HCT116 (cell line): Measurements from ENCODE around the gene C16orf95. TPM values are rescaled to one million over a fixed set of nuclear protein-coding genes. Genes with fewer than 3 reads are reported as not detected.

ENCODE experiments used
- ATAC-seq: fragments of 200-7000 bp; cut with Tn5 transposase; 2 replicates; pipeline ENCODE4 v1.9.1; 2020; ENCODE audit warnings: mild to moderate bottlenecking, moderate library complexity
- BruUV-seq: library from RNA; stranded (reverse); fragments of 400-500 nt; replicated peaks from 2 replicates; lab custom pipeline; 2021; lab: Mats Ljungman, UMichigan
- CTCF ChIA-PET: fragments of 300-600 bp; sonication (Branson Sonifier 250); formaldehyde crosslinking; loops from one replicate; lab custom pipeline; 2021; ENCODE audit warnings: antibody characterized with exemption; lab: Charles Lee
- POLR2A ChIA-PET: fragments of 300-600, 350-600 bp; sonication (Branson Sonifier 250); formaldehyde crosslinking; loops from one replicate; lab custom pipeline; 2021; ENCODE audit warnings: antibody characterized with exemption; lab: Charles Lee
- RAD21 ChIA-PET, 2 experiments: fragments of 300-600 bp; sonication (Branson Sonifier 250); formaldehyde crosslinking; loops; one replicate each; lab custom pipeline; 2023; ENCODE audit warnings: low total read pairs in 2 of 2; ENCODE audit not compliant: uncharacterized antibody in 2 of 2, unreplicated experiment in 2 of 2, low non-redundant PET in 1 of 2; lab: Charles Lee
- DNase-seq: peaks from one replicate; pipeline ENCODE4 v3.0.0-alpha.2; 2010; ENCODE audit warnings: low read depth, low spot score
- H2AFZ ChIP-seq: fragments of 200-600 bp; shearing (Covaris generic), sonication (generic); 2 replicates; pipeline ENCODE4 v1.6.1; 2017; ENCODE audit warnings: low read depth, mixed run types, mixed read lengths, antibody characterized with exemption, low read length; ENCODE audit not compliant: poor library complexity, severe bottlenecking
- H3K27ac ChIP-seq: 2 replicates; pipeline ENCODE4 v1.5.1; 2012; ENCODE audit warnings: low read depth, low read length
- H3K27me3 ChIP-seq: fragments of 200-600 bp; sonication (generic); 2 replicates; pipeline ENCODE4 v1.6.1; 2016; ENCODE audit warnings: mixed run types, low read length, mixed read lengths; ENCODE audit not compliant: insufficient read depth
- H3K36me3 ChIP-seq, 2 experiments: fragments of 200-500 bp in 1 of 2; fragments of 200-600 bp in 1 of 2; sonication (Bioruptor generic) in 1 of 2; sonication (generic) in 1 of 2; 2 replicates each; pipeline versions ENCODE4 v1.5.1 to v1.6.1; 2014 to 2016; ENCODE audit warnings: low read length in 2 of 2, inconsistent platforms in 1 of 2, mixed read lengths in 1 of 2, mixed run types in 1 of 2; ENCODE audit not compliant: insufficient read depth in 2 of 2, control insufficient read depth in 1 of 2
- H3K4me1 ChIP-seq, 2 experiments: fragments of 200-600 bp in 1 of 2; sonication (generic) in 1 of 2; 2 replicates each; pipeline versions ENCODE4 v1.5.1 to v1.6.1; 2012 to 2017; ENCODE audit warnings: low read length in 2 of 2, inconsistent platforms in 1 of 2, mild to moderate bottlenecking in 1 of 2, mixed read lengths in 1 of 2, mixed run types in 1 of 2, moderate library complexity in 1 of 2; ENCODE audit not compliant: insufficient read depth in 2 of 2, control insufficient read depth in 1 of 2
- H3K4me2 ChIP-seq: fragments of 200-600 bp; sonication (generic); 2 replicates; pipeline ENCODE4 v1.6.1; 2017; ENCODE audit warnings: mixed run types, low read length, mixed read lengths
- H3K4me3 ChIP-seq, 2 experiments: fragments of 200-600 bp in 1 of 2; sonication (generic) in 1 of 2; replicated peaks in 1 of 2; 2 replicates each; pipeline ENCODE4 v1.5.1; 2011 to 2016; ENCODE audit warnings: low read length in 2 of 2, control low read depth in 1 of 2, low read depth in 1 of 2, mild to moderate bottlenecking in 1 of 2, mixed read lengths in 1 of 2, mixed run types in 1 of 2
- H3K79me2 ChIP-seq: fragments of 200-600 bp; sonication (generic); 2 replicates; pipeline ENCODE4 v1.6.1; 2017; ENCODE audit warnings: mild to moderate bottlenecking, mixed run types, low read length, moderate library complexity, mixed read lengths; ENCODE audit not compliant: insufficient read depth
- H3K9ac ChIP-seq: fragments of 200-600 bp; sonication (generic); 2 replicates; pipeline ENCODE4 v1.6.1; 2016; ENCODE audit warnings: low read length, mixed read lengths
- H3K9me2 ChIP-seq: fragments of 200-600 bp; sonication (generic), shearing (Covaris generic); 2 replicates; pipeline ENCODE4 v1.6.1; 2017; ENCODE audit warnings: mixed run types, mild to moderate bottlenecking, moderate library complexity; ENCODE audit not compliant: insufficient read depth
- H3K9me3 ChIP-seq, 2 experiments: fragments of 200-500 bp in 1 of 2; fragments of 200-600 bp in 1 of 2; sonication (Bioruptor generic) in 1 of 2; sonication (generic) in 1 of 2; 2 replicates each; pipeline ENCODE4 v1.6.1; 2014 to 2017; ENCODE audit warnings: low read length in 2 of 2, mixed read lengths in 2 of 2, inconsistent platforms in 1 of 2, low read depth in 1 of 2, mild to moderate bottlenecking in 1 of 2, mixed run types in 1 of 2, moderate library complexity in 1 of 2; ENCODE audit not compliant: control insufficient read depth in 1 of 2, insufficient read depth in 1 of 2
- H4K20me1 ChIP-seq: fragments of 200-600 bp; sonication (generic), shearing (Covaris generic); 2 replicates; pipeline ENCODE4 v1.6.1; 2017; ENCODE audit warnings: mixed run types, mild to moderate bottlenecking, moderate library complexity; ENCODE audit not compliant: insufficient read depth
- CEBPB ChIP-seq: IDR thresholded peaks from 2 replicates; pipeline ENCODE4 v1.6.1; 2012; ENCODE audit warnings: low read depth
- EGR1 ChIP-seq: IDR thresholded peaks from 2 replicates; pipeline ENCODE4 v1.6.1; 2012; ENCODE audit warnings: low read depth
- FOSL1 ChIP-seq: IDR thresholded peaks from 2 replicates; pipeline ENCODE4 v1.6.1; 2012; ENCODE audit warnings: low read depth
- YY1 ChIP-seq: IDR thresholded peaks from 2 replicates; pipeline ENCODE4 v1.6.1; 2011; ENCODE audit warnings: low read length, low read depth, moderate library complexity, mild to moderate bottlenecking; ENCODE audit not compliant: insufficient replicate concordance; ENCODE audit errors: extremely low read depth
- intact Hi-C: fragments of 100-400 bp; cut with micrococcal nuclease; formaldehyde crosslinking; loops from 2 replicates; pipeline ENCODE4 v1.10.0; 2022
- total RNA-seq: library from RNA; stranded (reverse); gene quantifications from one replicate; pipeline ENCODE4 v1.2.1, GENCODE V29; 2021; ENCODE audit not compliant: unreplicated experiment
- TF ChIP-seq, protein P1 (sequence below): IDR thresholded peaks from 2 replicates; pipeline ENCODE4 v1.6.1; 2011; ENCODE audit warnings: mild to moderate bottlenecking, low read length, moderate library complexity; ENCODE audit not compliant: insufficient replicate concordance; ENCODE audit errors: extremely low read depth
- TF ChIP-seq, protein P2 (sequence below), 3 experiments: fragments of 200-600 bp in 1 of 3; sonication (generic) in 1 of 3; IDR thresholded peaks in 2 of 3; conservative IDR thresholded peaks in 1 of 3; 2 replicates each; pipeline ENCODE4 v1.5.1; 2012 to 2017; ENCODE audit warnings: low read depth in 2 of 3, low read length in 2 of 3, antibody characterized with exemption in 1 of 3, borderline replicate concordance in 1 of 3, control low read depth in 1 of 3, mild to moderate bottlenecking in 1 of 3, mixed read lengths in 1 of 3, mixed run types in 1 of 3, moderate library complexity in 1 of 3; ENCODE audit not compliant: insufficient read depth in 1 of 3

Gene C16orf95
- total RNA-seq, 1 experiment from 2014 or later, result 12.2 TPM

DNA sequence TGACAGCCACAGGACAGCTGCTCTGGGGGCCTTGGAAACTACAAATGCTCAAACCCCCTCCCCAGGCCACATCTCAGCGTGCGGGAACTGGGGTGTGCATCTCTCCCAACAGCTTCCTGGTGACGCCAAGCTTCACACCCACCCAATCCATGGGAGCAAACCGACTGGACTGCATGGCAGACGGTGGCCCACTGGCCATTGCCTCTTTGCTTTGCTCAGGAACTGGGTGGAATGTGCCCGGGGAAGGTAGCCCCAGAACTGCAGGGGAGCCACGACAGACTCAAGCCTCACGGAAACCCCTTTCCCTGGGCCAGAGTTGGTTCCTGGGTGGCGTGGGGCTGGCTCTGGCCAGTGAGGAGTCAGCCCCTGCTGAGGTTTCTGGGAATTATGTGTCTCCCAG, 5.2 kb upstream of the C16orf95 start:
- no peak overlapping the region for H2AFZ ChIP-seq
- H4K20me1 ChIP-seq, result peaks cover 6% of the 10 kb centered on the region; the same call in 1 of the 2 replicates
- ATAC-seq, result no peak
- H3K27me3 ChIP-seq, result no peaks in the 10 kb centered on the region
- POLR2A ChIA-PET, result no interaction called here
- H3K4me1 ChIP-seq, result peaks cover 6 to 16% of the 10 kb centered on the region in 2 experiments; a peak in 3 of 4 replicates
- intact Hi-C loops, result no loop called here
- DNase-seq, result no peak
- H3K9me3 ChIP-seq, result no peaks in the 10 kb centered on the region
- H3K9me2 ChIP-seq, result no peaks in the 10 kb centered on the region
- H3K36me3 ChIP-seq, result peaks cover 0 to 4% of the 10 kb centered on the region in 2 experiments; a peak in 1 of 4 replicates
- H3K4me2 ChIP-seq, result no peak overlapping the region
- BruUV-seq, result no TSS peak
- H3K79me2 ChIP-seq, result peaks cover 19% of the 10 kb centered on the region
- RAD21 ChIA-PET, result no interaction called here
- TF ChIP-seq, protein P1, sequence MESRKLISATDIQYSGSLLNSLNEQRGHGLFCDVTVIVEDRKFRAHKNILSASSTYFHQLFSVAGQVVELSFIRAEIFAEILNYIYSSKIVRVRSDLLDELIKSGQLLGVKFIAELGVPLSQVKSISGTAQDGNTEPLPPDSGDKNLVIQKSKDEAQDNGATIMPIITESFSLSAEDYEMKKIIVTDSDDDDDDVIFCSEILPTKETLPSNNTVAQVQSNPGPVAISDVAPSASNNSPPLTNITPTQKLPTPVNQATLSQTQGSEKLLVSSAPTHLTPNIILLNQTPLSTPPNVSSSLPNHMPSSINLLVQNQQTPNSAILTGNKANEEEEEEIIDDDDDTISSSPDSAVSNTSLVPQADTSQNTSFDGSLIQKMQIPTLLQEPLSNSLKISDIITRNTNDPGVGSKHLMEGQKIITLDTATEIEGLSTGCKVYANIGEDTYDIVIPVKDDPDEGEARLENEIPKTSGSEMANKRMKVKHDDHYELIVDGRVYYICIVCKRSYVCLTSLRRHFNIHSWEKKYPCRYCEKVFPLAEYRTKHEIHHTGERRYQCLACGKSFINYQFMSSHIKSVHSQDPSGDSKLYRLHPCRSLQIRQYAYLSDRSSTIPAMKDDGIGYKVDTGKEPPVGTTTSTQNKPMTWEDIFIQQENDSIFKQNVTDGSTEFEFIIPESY, result no peak
- TF ChIP-seq CEBPB (no peak), YY1 (no peak), FOSL1 (no peak), EGR1 (no peak)
- TF ChIP-seq, protein P2, sequence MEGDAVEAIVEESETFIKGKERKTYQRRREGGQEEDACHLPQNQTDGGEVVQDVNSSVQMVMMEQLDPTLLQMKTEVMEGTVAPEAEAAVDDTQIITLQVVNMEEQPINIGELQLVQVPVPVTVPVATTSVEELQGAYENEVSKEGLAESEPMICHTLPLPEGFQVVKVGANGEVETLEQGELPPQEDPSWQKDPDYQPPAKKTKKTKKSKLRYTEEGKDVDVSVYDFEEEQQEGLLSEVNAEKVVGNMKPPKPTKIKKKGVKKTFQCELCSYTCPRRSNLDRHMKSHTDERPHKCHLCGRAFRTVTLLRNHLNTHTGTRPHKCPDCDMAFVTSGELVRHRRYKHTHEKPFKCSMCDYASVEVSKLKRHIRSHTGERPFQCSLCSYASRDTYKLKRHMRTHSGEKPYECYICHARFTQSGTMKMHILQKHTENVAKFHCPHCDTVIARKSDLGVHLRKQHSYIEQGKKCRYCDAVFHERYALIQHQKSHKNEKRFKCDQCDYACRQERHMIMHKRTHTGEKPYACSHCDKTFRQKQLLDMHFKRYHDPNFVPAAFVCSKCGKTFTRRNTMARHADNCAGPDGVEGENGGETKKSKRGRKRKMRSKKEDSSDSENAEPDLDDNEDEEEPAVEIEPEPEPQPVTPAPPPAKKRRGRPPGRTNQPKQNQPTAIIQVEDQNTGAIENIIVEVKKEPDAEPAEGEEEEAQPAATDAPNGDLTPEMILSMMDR (IDR thresholded peaks at IDR 0.05 in 2 of 3, conservative IDR thresholded peaks at IDR 0.05 in 1 of 3; ENCODE audit: borderline replicate concordance in 1 of 3, insufficient read depth in 1 of 3, low read depth in 2 of 3, low read length in 2 of 3), result no peak
- CTCF ChIA-PET, result interaction anchor here (0.6 to 1.2 kb wide), 2 partner anchors 24 to 251 kb away, joined by 3 to 4 read pairs; no protein-coding TSS in a partner anchor
- H3K9ac ChIP-seq, result no peak overlapping the region
- no peak overlapping the region for H3K27ac ChIP-seq
- H3K4me3 ChIP-seq, result no peak overlapping the region
